Measurements from ENCODE around the gene ZKSCAN3.
"Not testable (repeated sequence)": the region's sequence is repeated elsewhere in the genome, so short reads cannot be mapped to it uniquely, and the experiment has no call there.

Gene ZKSCAN3

DNA sequence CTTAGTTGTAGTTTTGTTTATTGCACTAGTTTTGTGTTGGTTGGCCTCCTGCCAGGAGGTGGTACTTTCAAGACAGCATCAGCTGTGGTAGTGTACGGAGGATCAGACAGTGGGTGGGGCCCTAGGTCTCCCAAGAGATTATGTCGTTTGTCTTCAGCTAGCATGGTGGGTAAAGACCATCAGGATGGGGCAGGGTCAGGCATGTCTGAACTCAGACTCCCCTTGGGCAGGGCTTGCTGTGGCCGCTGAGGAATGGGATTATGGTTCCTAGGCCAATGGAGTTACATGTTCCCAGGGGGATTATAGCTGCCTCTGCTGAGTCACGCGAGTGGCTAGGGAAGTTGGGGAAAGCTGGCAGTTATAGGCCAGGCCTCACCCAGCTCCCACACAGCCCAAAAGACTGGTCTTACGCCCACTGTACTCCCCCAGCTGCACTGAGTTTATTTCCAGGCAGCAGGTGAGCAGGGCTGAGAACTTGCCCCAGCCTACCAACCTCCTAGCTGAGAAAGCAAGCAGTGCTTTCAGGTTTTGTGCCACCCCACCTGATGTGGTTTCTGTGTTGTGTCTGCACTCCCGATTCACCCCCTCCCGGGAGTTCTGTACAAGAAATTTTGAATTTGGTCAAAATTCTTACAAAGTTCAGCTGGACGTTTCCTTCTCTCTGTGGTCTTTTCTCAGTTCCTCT is 38.5 kb upstream of the ZKSCAN3 start (continued):
- TF ChIP-seq POU6F1 (CRISPR knock-in tag; IDR thresholded peaks at IDR 0.05; ENCODE audit: borderline replicate concordance, low read depth) (no peak), CSDC2 (CRISPR knock-in tag; IDR thresholded peaks at IDR 0.05) (no peak), ZC3H10 (CRISPR knock-in tag; IDR thresholded peaks at IDR 0.05) (no peak), GLIS3 (CRISPR knock-in tag; IDR thresholded peaks at IDR 0.05) (no peak)

DNA sequence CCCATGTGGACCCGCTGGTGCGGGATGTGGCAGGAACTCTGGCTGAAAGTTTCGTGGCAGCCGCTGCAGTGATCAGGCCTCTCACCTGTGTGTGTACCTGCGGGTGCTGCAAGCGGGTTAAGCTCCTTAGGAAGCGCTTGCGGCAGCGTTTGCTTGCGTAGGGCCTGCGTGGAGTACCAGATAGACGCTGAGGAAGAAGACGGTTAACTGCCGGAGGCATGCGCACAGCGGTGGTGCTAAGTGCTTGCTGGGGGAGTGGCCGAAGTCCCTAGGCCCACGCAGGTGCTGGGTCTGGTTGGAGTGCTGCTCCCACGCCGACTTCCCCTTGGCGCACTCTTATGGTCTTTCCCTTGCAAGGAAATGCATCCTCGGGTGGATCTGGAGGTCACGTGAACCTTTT is 36.8 kb upstream of the ZKSCAN3 start:
- TF ChIP-seq POU6F1 (CRISPR knock-in tag; IDR thresholded peaks at IDR 0.05; ENCODE audit: borderline replicate concordance, low read depth) (no peak), ARNTL (CRISPR knock-in tag; IDR thresholded peaks at IDR 0.05; ENCODE audit: borderline replicate concordance, low read depth) (no peak), GLIS3 (CRISPR knock-in tag; IDR thresholded peaks at IDR 0.05) (no peak), ISL1 (CRISPR knock-in tag; IDR thresholded peaks at IDR 0.05) (no peak), TSHZ2 (CRISPR knock-in tag; IDR thresholded peaks at IDR 0.05) (no peak), PPARA (CRISPR knock-in tag; IDR thresholded peaks at IDR 0.05; ENCODE audit: borderline replicate concordance) (no peak), CSDC2 (CRISPR knock-in tag; IDR thresholded peaks at IDR 0.05) (no peak), ZNF565 (CRISPR knock-in tag; conservative IDR thresholded peaks at IDR 0.05; ENCODE audit: low read depth) (no peak), TOX (CRISPR knock-in tag; IDR thresholded peaks at IDR 0.05; ENCODE audit: borderline replicate concordance) (no peak), ZC3H10 (CRISPR knock-in tag; IDR thresholded peaks at IDR 0.05) (no peak), PATZ1 (CRISPR knock-in tag; IDR thresholded peaks at IDR 0.05; ENCODE audit: borderline replicate concordance) (no peak), ZFP30 (CRISPR knock-in tag; IDR thresholded peaks at IDR 0.05) (no peak), ZFP3 (CRISPR knock-in tag; IDR thresholded peaks at IDR 0.05) (no peak), RARB (CRISPR knock-in tag; IDR thresholded peaks at IDR 0.05) (no peak), ZNF70 (CRISPR knock-in tag; IDR thresholded peaks at IDR 0.05) (no peak), ESRRG (CRISPR knock-in tag; IDR thresholded peaks at IDR 0.05) (no peak)
- TF ChIP-seq, protein P1, sequence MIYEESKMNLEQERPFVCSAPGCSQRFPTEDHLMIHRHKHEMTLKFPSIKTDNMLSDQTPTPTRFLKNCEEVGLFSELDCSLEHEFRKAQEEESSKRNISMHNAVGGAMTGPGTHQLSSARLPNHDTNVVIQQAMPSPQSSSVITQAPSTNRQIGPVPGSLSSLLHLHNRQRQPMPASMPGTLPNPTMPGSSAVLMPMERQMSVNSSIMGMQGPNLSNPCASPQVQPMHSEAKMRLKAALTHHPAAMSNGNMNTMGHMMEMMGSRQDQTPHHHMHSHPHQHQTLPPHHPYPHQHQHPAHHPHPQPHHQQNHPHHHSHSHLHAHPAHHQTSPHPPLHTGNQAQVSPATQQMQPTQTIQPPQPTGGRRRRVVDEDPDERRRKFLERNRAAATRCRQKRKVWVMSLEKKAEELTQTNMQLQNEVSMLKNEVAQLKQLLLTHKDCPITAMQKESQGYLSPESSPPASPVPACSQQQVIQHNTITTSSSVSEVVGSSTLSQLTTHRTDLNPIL (CRISPR knock-in tag; IDR thresholded peaks at IDR 0.05; ENCODE audit: low read depth) = no peak
- no peak for ATAC-seq

GRCh38 chr6:28315628-28316027 is 34.1 kb upstream of the ZKSCAN3 start:
- no peak for TF ChIP-seq OSR1 (CRISPR knock-in tag; IDR thresholded peaks at IDR 0.05)
- no peak for TF ChIP-seq CSRNP3 (CRISPR knock-in tag; IDR thresholded peaks at IDR 0.05)
- TF ChIP-seq ZNF70 (CRISPR knock-in tag; IDR thresholded peaks at IDR 0.05) = no peak
- no peak for ATAC-seq

- ATAC-seq = not testable (repeated sequence)
Observed at GRCh38 chr6:28317866-28318265, 31.9 kb upstream of the ZKSCAN3 start.
